ENCODE measurements around the gene MCC. TPM values are rescaled to one million over a fixed set of nuclear protein-coding genes. Genes with fewer than 3 reads are reported as not detected.

Gene MCC
- total RNA-seq, 3 donors from 2014 or later (not counting 1 experiment from before 2014, with no cell fraction given), result 0.68 to 1.8 (median 1.4) TPM

- H3K9me3 Mint-ChIP-seq, result no peaks in the 10 kb centered on the region
- no peak overlapping the region for H3K4me3 ChIP-seq (ENCODE audit: low read length)
- no peaks in the 10 kb centered on the region for H3K36me3 Mint-ChIP-seq
- H3K27me3 Mint-ChIP-seq (ENCODE audit: low read depth in 2 of 2), result peaks cover 0 to 2% of the 10 kb centered on the region in 2 donors
- WGBS (ENCODE audit: insufficient coverage), result 92% methylated on average over 5 of the region's 5 CpGs
- ATAC-seq (no peak), DNase-seq (no peak)
- no peak for TF ChIP-seq CTCF (IDR thresholded peaks at IDR 0.05)
- no peak overlapping the region for H3K27ac Mint-ChIP-seq
- H3K27me3 ChIP-seq (ENCODE audit: control insufficient read depth, insufficient read depth, low read length), result no peaks in the 10 kb centered on the region
- no peaks in the 10 kb centered on the region for H3K4me1 Mint-ChIP-seq
- no peaks in the 10 kb centered on the region for H3K9me3 ChIP-seq (ENCODE audit: control insufficient read depth, insufficient read depth, low read length)
- intact Hi-C loops (cut with micrococcal nuclease), result no loop called here
- no peak overlapping the region for H3K27ac ChIP-seq (ENCODE audit: low read length)
- H3K4me1 ChIP-seq (ENCODE audit: control insufficient read depth, insufficient read depth, low read length), result no peaks in the 10 kb centered on the region
- no peaks in the 10 kb centered on the region for H3K36me3 ChIP-seq (ENCODE audit: control insufficient read depth, insufficient read depth, low read length)
- H3K4me3 Mint-ChIP-seq, result no peak overlapping the region
These were observed 382.5 kb downstream of the MCC start for GRCh38 chr5:113105693-113106280.

- Mint-ChIP-seq H3K4me3 (no peak overlapping the region), H3K9me3 (no peaks in the 10 kb centered on the region), H3K27ac (no peak overlapping the region), H3K27me3 (ENCODE audit: low read depth in 2 of 2) (peaks cover 2% of the 10 kb centered on the region in 2 donors), H3K4me1 (no peaks in the 10 kb centered on the region), H3K36me3 (no peaks in the 10 kb centered on the region)
- no peak for TF ChIP-seq CTCF (IDR thresholded peaks at IDR 0.05)
- DNase-seq (no peak), ATAC-seq (no peak)
- intact Hi-C loops (cut with micrococcal nuclease), result no loop called here
- no peaks in the 10 kb centered on the region for H3K4me1 ChIP-seq (ENCODE audit: control insufficient read depth, insufficient read depth, low read length)
- H3K4me3 ChIP-seq (ENCODE audit: low read length), result no peak overlapping the region
- H3K27me3 ChIP-seq (ENCODE audit: control insufficient read depth, insufficient read depth, low read length), result no peaks in the 10 kb centered on the region
- H3K27ac ChIP-seq (ENCODE audit: low read length), result no peak overlapping the region
- no peaks in the 10 kb centered on the region for H3K9me3 ChIP-seq (ENCODE audit: control insufficient read depth, insufficient read depth, low read length)
- H3K36me3 ChIP-seq (ENCODE audit: control insufficient read depth, insufficient read depth, low read length), result no peaks in the 10 kb centered on the region
- WGBS (ENCODE audit: insufficient coverage), result 85% methylated on average over 3 of the region's 3 CpGs
These were observed 384.9 kb downstream of the MCC start for GRCh38 chr5:113103330-113103729.

GRCh38 chr5:113102121-113102531, 386.1 kb downstream of the MCC start:
- H3K27me3 ChIP-seq (ENCODE audit: control insufficient read depth, insufficient read depth, low read length), result no peaks in the 10 kb centered on the region
- WGBS (ENCODE audit: insufficient coverage), result 76% methylated on average over 1 of the region's 1 CpG
- Mint-ChIP-seq H3K4me3 (no peak overlapping the region), H3K36me3 (no peaks in the 10 kb centered on the region), H3K9me3 (no peaks in the 10 kb centered on the region), H3K4me1 (no peaks in the 10 kb centered on the region), H3K27ac (no peak overlapping the region), H3K27me3 (ENCODE audit: low read depth in 2 of 2) (peaks cover 2 to 7% of the 10 kb centered on the region in 2 donors)
- intact Hi-C loops (cut with micrococcal nuclease), result no loop called here
- no peak for TF ChIP-seq CTCF (IDR thresholded peaks at IDR 0.05)
- no peak for ATAC-seq
- DNase-seq, result no peak
- no peaks in the 10 kb centered on the region for H3K9me3 ChIP-seq (ENCODE audit: control insufficient read depth, insufficient read depth, low read length)
- no peak overlapping the region for H3K4me3 ChIP-seq (ENCODE audit: low read length)
- H3K27ac ChIP-seq (ENCODE audit: low read length), result no peak overlapping the region
- no peaks in the 10 kb centered on the region for H3K36me3 ChIP-seq (ENCODE audit: control insufficient read depth, insufficient read depth, low read length)
- no peaks in the 10 kb centered on the region for H3K4me1 ChIP-seq (ENCODE audit: control insufficient read depth, insufficient read depth, low read length)

- H3K4me1 Mint-ChIP-seq, result no peaks in the 10 kb centered on the region
These were observed 387.3 kb downstream of the MCC start for GRCh38 chr5:113100981-113101380.

More at GRCh38 chr5:113100981-113101380, 387.3 kb downstream of the MCC start:
- Histone ChIP-seq H3K9me3 (ENCODE audit: control insufficient read depth, insufficient read depth, low read length) (no peaks in the 10 kb centered on the region), H3K27ac (ENCODE audit: low read length) (no peak overlapping the region), H3K4me1 (ENCODE audit: control insufficient read depth, insufficient read depth, low read length) (no peaks in the 10 kb centered on the region), H3K36me3 (ENCODE audit: control insufficient read depth, insufficient read depth, low read length) (no peaks in the 10 kb centered on the region), H3K4me3 (ENCODE audit: low read length) (no peak overlapping the region), H3K27me3 (ENCODE audit: control insufficient read depth, insufficient read depth, low read length) (no peaks in the 10 kb centered on the region)
- ATAC-seq (no peak), DNase-seq (no peak)
- TF ChIP-seq CTCF (IDR thresholded peaks at IDR 0.05), result no peak
- 100% methylated on average over 1 of the region's 2 CpGs for WGBS (ENCODE audit: insufficient coverage)
- peaks cover 0 to 7% of the 10 kb centered on the region in 2 donors for H3K27me3 Mint-ChIP-seq (ENCODE audit: low read depth in 2 of 2)
- H3K4me3 Mint-ChIP-seq, result no peak overlapping the region
- no peaks in the 10 kb centered on the region for H3K36me3 Mint-ChIP-seq
- H3K27ac Mint-ChIP-seq, result no peak overlapping the region
- H3K9me3 Mint-ChIP-seq, result no peaks in the 10 kb centered on the region
- intact Hi-C loops (cut with micrococcal nuclease), result no loop called here

Measured in natural killer cell (primary cell).